ENCODE data around the gene WWOX. TPM values are rescaled to one million over a fixed set of nuclear protein-coding genes. Genes with fewer than 3 reads are reported as not detected.

WWOX gene
- total and polyA plus RNA-seq, 2 of the 13 experiments (the other 11 are each of a cell fraction or from before 2014, with no cell fraction given): 9.1 to 37.4 TPM

DNA sequence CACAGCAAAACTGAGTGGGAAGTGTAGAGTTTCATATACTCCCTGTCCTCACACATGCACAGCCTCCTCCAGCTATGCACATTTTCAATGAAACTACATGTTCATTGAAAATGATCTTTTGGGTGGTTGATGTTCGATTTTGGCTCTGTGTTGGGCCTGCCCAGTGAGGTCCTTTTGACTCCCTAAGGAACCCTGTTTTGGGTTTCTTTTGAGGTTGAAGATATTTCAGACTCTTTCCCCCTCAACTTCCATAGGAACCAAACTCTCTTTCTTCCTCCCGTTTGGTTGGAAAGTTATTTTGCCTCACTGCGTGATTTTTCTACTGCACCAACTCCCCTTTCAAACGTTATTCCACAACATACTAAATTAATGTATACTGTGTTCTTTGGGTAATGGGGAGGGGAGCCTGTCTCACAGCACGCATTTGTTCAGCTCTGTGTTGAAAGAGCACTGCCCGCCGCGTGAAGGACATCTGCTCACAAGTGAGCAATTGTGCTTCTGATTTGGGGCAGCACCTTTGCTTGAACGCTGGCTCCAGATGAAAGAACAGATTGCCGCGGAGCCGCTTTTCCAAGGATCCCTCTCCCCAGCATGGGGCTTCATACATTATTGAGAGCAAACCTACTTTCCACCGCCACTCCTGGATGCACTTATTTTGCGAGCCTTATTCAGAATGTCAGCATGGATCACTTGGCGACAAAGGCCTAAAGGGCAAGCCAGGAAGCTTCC lies 385.9 kb downstream of the WWOX start (continued):
- no peak for TF ChIP-seq ELF4 (CRISPR knock-in tag; IDR thresholded peaks at IDR 0.05; ENCODE audit: borderline replicate concordance)
- TF ChIP-seq GFI1 (CRISPR knock-in tag; IDR thresholded peaks at IDR 0.05; ENCODE audit: borderline replicate concordance): peak; percentile 75
- TF ChIP-seq NR2C2 (CRISPR knock-in tag; IDR thresholded peaks at IDR 0.05; ENCODE audit: borderline replicate concordance): peak; percentile 62
- no peak for TF ChIP-seq CENPT (CRISPR knock-in tag; IDR thresholded peaks at IDR 0.05; ENCODE audit: low read depth)
- TF ChIP-seq KIAA2018 (CRISPR knock-in tag; IDR thresholded peaks at IDR 0.05; ENCODE audit: borderline replicate concordance): no peak
- peak; percentile 51; the same call in 1 of the 2 replicates for TF ChIP-seq ZSCAN5A (CRISPR knock-in tag; IDR thresholded peaks at IDR 0.05; ENCODE audit: borderline replicate concordance)
- TF ChIP-seq NFATC3 (CRISPR knock-in tag; IDR thresholded peaks at IDR 0.05): 0 out of 2 replicates have a peak, but pooled peaks have one; percentile 66
- no peak for TF ChIP-seq DBP (CRISPR knock-in tag; IDR thresholded peaks at IDR 0.05; ENCODE audit: not compliant biosample characterization)
- TF ChIP-seq, protein P1, sequence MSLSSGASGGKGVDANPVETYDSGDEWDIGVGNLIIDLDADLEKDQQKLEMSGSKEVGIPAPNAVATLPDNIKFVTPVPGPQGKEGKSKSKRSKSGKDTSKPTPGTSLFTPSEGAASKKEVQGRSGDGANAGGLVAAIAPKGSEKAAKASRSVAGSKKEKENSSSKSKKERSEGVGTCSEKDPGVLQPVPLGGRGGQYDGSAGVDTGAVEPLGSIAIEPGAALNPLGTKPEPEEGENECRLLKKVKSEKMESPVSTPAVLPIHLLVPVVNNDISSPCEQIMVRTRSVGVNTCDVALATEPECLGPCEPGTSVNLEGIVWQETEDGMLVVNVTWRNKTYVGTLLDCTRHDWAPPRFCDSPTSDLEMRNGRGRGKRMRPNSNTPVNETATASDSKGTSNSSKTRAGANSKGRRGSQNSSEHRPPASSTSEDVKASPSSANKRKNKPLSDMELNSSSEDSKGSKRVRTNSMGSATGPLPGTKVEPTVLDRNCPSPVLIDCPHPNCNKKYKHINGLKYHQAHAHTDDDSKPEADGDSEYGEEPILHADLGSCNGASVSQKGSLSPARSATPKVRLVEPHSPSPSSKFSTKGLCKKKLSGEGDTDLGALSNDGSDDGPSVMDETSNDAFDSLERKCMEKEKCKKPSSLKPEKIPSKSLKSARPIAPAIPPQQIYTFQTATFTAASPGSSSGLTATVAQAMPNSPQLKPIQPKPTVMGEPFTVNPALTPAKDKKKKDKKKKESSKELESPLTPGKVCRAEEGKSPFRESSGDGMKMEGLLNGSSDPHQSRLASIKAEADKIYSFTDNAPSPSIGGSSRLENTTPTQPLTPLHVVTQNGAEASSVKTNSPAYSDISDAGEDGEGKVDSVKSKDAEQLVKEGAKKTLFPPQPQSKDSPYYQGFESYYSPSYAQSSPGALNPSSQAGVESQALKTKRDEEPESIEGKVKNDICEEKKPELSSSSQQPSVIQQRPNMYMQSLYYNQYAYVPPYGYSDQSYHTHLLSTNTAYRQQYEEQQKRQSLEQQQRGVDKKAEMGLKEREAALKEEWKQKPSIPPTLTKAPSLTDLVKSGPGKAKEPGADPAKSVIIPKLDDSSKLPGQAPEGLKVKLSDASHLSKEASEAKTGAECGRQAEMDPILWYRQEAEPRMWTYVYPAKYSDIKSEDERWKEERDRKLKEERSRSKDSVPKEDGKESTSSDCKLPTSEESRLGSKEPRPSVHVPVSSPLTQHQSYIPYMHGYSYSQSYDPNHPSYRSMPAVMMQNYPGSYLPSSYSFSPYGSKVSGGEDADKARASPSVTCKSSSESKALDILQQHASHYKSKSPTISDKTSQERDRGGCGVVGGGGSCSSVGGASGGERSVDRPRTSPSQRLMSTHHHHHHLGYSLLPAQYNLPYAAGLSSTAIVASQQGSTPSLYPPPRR (CRISPR knock-in tag; IDR thresholded peaks at IDR 0.05; ENCODE audit: borderline replicate concordance): peak; percentile 89; the same call in 1 of the 2 replicates
- TF ChIP-seq PAX8 (CRISPR knock-in tag; IDR thresholded peaks at IDR 0.05; ENCODE audit: borderline replicate concordance): 0 out of 2 replicates have a peak, but pooled peaks have one; percentile 45
- peak; percentile 43; the same call in 1 of the 2 replicates for TF ChIP-seq GATA4 (IDR thresholded peaks at IDR 0.05; ENCODE audit: borderline replicate concordance, low read depth)
